Activated CD4-positive, alpha-beta T cell treated with anti-CD3 and anti-CD28 coated beads for 24 hours (primary cell): ENCODE data around the gene KIF1B.
"Not testable (repeated sequence)": the region's sequence is repeated elsewhere in the genome, so short reads cannot be mapped to it uniquely, and the experiment has no call there.

Source experiments
- DNase-seq, 2 donors: peaks; one replicate each; pipeline ENCODE4 v3.0.0-alpha.2; 2020; ENCODE audit warnings: low read depth in 2 of 2

Gene KIF1B

DNA sequence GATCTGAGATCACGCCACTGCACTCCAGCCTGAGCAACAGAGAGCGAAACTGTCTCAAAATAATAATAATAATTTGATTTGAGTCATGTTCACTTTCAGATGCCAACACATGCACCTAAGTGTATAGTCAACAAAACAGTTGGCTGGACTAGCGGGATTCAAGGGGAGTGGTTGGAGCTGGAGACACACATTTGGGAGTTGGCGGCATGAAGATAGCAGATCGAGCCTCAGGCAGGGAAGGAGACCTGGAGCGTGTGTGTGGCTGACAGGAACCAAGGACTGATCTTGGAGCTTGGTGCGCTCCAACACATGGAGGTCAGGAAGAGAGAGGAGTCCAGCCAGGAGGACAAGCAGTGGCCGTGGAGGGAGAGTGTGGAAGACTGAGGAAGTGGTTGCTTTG, 173.8 kb downstream of the KIF1B start:
- DNase-seq = no peak

DNA sequence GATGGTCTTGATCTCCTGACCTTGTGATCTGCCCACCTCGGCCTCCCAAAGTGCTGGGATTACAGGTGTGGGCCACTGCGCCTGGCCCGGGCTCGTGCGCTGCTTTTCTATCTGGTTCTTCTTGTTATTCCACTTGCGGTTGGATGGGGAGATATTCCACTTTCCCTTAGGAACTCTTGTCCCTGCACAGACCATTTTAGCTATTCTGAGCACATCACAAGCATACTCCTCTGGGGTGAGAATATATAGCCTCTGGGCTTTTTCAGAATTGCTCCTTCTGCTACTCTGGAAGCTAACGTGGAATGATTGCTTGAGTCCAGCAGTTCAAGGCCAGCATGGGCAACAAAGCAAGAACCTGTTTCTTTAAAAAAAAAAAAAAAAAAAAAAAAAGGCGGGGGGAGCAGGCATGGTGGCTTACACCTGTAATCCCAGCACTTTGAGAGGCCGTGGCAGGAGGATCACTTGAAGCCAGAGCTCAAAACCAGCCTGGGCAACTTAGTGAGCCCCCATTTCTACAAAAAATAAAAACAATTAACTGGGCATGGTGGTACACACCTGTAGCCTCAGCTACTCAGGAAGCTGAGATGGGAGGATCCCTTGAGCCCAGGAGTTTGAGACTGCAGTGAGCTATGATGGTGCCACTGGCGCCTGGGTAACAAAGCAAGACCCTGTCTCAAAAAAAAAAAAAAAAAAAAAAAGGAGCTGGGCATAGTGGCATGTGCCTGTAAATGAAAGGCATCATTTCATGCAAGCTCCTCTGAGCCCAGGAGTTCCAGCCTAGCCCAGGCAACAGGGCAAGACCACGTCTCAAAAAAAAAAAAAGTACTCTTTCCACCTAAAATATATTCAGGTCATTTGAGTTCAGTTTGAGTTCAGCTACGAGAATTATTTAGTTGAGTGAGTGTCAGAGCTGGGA, 176.6 kb downstream of the KIF1B start:
- no peak for DNase-seq

DNA sequence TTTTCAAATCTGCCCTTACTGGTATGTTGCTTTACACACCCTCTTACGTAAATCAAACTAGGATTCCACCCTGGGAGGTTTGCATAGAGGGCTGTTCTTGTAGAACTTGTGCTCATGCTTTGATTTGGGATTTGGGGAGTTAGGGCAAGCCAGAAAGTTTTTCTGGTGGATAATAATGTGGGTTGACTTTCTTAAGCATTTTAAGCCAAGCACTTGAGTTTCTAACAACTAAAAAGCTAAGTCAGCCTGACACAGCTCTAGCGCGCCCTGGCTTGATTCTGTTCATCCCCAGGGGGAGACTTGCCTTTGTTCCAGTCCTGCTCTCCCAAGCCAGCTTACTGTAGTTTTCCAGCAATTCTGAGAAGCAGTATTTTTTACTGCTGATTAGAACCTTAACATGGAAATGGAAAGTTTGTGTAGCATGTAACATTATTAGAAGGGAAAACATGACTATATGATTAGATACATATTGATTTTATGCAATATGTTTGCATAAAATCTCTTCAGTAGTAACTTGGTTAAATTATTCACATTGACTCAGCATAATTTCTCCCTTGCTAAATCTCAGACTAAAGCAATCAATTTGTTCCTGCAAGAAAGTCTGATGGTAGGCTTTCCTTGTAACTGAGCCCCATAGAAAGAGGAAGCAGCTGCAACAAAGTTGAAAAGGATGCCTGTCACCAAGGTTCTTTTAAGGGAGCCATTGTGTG, 177.5 kb downstream of the KIF1B start:
- DNase-seq = no peak

DNA sequence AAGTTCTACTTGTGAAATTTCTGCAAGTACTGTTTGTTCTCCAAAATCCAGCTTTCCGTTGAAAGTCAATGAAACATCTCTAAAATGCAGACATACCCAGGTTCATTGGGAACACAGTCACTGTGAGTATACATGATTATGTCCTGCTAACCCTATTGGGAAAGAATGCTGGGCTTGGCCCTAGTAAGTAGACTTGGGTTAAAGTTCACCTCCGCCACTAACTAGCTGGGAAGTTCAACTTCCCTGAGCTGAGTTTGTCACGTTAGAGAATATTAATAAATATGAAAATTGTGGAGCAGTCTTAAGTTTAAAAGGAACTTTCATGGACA, 178.0 kb downstream of the KIF1B start:
- no peak for DNase-seq

DNA sequence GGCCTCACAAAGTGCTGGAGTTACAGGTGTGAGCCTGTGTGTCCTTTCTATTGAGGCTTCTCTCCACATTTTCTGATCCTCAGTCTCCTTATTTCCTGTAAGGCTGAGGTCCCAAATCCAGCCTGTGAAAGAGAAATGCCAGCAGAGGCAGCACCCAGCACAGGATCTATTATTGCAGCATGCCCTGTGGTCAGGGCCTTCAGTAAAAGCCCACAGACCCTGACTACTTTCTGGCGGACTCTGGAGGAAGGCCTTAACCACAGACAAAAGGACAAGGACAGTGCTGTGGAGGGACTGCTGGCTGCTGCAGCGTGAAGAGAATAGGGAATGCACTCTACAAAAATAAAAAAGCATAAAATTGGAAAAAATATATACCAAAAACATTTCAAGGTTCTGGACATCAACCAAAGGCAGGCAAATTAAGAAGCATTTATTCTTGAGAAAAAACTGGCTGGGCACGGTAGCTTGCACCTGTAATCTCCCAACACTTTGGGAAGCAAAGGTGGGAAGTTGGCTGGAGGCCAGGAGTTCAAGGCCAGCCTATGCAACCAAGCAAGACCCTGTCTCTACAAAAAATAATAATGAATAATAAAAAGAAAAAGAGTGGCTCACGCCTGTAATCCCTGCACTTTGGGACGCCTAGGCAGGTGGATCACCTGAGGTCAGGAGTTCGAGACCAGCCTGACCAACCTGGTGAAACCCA, 179.1 kb downstream of the KIF1B start:
- DNase-seq = no peak

DNA sequence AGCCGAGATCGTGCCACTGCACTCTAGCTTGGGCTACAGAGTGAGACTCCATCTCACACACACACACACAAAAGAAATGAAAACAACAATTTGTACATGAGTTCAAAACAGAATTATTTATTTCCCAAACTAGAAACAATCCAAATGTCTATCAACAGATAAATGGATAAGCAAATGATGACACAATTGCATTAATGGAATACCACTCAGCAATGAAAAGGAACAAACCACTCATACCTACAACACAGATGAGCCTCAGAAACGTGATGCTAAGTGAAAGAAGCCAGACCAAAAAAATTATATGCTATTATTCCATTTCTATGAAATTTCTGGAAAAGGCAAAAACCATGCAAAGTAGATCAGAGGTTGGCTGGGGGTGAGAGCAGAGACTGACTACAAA, 186.5 kb downstream of the KIF1B start:
- no peak for DNase-seq

DNA sequence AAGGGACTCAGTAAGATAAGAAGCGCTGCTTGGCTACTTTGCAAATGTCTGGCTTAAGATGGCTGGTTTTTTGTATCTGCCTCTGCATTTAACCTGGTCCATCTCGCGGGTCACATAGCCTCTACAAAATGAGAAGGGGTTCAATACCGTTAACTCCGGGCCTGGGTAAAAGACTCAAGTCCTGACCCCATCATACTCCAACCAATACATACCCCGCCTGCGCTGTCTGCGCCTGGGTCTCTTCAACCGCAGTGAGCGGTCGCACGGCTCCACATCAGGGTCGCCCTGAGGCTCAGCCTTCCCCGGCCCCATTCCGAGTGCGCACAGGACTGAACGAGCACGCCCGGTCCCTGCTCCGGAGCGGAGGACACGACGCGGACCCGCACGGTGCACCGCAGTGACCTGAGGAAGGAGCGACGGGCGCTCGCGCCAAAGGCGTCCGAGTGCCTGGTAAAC, 187.9 kb downstream of the KIF1B start:
- DNase-seq = no peak

DNA sequence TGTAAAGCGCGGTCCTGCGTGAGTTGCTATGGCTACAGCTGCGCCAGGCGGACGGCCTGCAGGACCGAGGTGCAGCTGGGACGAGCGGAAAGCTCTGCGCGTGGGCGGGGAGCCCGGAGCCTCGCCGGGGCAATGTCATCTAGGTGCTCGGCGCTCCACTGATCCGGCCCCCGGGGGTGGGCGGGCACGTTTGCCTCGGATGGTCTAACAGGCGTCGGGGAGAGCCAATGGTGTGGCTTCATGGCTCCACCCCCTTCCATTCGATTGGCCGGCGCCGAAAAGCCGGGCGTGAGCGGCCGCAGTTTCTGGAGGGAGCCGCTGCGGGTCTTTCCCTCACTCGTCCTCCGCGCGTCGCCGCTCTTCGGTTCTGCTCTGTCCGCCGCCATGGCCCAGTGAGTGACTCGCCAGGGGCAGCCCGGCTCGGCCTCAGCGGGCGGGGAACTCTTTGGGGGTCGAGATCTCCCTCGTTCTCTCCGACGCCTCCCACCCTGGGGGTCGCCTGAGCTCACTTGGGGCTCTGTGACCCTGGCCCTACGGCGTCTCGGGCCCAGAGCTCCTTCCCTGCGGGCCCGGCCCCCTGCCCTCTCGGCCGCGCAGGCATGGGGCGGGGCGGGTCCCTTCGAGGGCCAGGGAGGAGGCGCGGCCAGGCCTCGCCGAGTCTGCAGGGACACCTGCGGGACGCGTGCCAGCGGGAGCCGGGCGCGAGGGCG, 188.5 kb downstream of the KIF1B start, which contains the start of gene PGD:
TSS of gene PGD (plus strand) at position 331 of the 710 bp plus-strand sequence. CDS start at position 385, 54 bp downstream.
- DNase-seq = peak; percentile 96 to 99

DNA sequence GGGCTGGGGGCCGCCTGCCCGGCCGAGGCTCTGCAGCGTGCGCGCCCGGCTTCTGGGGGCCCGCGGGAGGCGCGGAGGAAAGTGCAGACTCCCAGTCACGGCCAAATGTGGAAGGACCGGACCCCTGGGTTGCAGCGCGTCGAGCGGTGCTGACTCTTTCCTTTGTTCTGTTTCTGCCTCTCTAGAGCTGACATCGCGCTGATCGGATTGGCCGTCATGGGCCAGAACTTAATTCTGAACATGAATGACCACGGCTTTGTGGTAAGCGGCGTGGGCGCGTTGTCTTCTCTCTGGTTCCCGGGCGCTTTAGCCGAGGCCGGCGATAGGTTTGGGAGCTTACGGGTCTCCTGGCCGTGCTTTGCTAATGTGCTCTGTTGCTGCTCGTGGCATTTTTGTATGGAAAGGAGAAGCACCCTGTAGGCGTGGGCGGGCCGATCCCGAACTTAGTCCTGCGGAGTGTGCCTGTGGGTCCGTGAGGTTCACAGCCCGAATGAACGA, 189.1 kb downstream of the KIF1B start:
- no peak for DNase-seq

DNA sequence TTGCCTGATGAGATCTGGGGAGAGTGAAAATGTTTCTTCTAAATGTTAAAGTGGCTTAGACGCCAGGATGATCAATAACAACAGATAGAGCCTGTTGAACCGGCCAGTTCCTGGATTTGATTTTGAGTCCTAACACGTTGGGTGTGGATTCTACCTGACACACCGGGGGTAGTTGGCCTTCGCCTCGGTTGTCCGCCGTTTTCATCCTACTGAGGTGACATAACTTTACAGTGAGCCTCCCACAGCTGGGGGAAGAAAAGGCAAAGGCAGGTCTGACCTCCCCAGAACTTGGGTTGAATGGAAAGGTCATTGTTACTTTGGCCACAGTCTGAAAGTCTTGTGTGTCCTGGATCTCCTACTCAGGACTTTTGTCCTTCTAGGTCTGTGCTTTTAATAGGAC, 189.6 kb downstream of the KIF1B start:
- no peak for DNase-seq

DNA sequence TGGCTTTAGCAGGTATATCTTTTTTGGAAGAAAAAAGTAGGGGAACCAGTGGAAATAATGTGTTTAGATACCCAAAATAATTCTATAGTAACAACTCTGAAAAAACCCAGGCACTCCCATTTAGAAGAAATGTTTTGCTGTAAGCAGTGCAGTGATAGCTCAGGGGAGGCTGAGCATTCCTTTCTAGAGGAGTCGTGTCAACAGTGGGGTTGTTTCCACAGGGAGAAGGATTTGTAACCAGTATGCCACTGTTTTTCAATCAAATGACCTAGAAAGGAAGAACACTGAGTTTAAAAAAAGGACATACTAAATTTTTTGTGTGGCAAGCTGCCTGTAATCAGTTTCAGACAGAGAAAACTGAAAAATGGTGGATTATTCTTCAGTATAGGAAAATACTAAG, 190.9 kb downstream of the KIF1B start:
- DNase-seq = no peak

DNA sequence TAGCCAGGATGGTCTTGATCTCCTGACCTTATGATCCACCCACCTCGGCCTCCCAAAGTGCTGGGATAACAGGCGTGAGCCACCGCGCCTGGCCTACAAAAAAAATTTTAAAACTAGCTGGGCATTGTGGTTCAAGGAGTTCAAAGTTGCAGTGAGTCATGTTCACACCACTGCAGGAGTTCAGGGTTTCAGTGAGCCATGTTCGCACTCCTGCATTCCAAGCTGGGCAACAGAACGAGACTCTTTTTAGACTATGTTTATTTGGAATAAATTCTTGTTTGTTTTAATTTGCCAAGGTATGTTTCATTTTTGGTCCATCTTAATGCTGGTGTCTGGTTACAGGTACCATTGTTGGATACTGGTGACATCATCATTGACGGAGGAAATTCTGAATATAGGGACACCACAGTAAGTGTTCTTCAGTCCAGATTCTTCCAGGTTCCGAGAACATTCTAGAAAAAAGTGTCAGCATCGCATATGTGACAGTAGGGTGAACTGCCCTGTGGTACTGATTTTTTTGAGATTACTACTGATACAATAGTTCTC, 192.4 kb downstream of the KIF1B start:
- DNase-seq = no peak

DNA sequence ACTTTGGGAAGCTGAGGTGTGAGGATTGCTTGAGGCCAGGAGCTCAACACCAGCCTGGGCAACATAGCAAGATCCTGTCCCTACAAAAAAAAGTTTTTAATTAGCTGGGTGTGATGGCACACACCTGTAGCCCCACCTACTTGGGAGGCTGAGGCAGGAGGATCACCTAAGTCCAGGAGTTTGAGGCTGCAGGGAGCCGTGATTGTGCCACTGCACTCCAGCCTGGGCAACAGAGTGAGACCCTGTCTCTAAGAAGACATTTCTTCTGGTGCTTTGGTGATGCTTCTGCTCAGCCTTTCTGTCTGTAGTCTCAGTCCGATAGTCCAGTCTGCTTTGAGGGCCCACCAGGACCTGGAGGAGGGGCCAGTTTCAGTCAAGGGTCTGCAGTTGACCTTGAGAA, 196.8 kb downstream of the KIF1B start:
- no peak for DNase-seq

DNA sequence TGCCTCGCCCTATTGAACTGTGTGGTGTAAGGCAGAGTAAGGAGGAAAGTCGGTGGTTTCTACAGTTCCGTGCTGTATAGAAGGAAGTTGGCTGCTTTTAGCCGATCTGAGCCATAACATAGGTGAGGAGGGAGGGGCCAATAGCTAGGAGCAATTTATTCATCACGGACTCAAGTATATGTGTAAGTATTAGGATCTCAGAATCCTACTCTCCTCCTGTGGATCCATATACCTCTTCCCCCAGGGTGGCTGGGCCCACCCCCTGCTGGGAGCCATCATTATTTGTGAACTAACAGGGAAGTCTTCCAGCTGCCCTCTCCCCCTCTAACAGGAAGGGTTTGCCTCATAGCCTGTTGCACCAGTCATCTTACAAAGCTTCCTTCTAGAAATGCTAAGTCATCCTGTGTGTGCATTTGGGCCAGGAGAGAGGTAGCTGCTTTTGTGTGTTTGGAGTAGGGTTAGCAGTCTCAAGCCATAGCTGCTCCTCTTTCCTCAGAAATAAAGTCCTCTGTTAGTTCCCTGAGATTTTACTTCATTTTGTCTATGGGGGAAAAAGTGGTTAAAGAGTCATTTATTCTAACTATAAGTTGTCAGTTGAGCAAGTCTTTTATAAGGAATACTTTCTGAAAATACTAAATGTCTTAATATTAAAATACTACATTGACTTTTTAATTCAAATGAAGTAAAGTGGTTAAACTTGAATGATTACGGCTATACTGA, 205.0 kb downstream of the KIF1B start:
- DNase-seq = no peak

DNA sequence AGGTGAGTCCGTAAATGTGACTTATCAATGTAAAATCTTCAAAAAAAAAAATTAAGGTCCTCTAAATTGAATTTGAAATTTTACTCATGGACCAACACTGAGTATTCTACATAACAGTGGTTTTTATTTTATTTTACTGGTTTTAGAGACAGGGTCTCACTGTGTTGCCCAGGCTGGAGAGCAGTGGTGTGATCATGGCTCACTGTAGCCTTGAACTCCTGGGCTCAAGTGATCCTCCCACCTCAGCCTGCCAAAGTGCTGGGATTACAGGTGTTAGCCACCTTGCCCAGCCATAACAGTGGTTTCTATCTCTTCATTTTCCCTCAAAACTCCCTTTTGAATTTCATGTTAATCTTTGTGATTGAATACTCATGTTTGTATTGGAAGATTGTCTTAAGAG, 205.6 kb downstream of the KIF1B start:
- DNase-seq = not testable (repeated sequence)

DNA sequence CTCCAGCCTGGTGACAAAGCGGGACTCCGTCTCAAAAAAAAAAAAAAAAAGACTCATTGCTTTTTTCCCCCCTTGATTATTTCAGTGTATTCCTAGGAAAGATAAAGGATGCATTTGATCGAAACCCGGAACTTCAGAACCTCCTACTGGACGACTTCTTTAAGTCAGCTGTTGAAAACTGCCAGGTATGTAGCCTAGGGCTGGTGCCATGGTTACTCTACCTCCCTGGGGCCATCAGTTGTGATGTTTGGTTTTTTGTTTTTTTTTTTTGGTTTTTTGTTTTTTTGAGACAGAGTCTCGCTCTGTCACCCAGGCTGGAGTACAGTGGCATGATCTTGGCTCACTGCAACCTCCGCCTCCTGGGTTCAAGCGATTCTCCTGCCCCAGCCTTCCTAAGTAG, 208.4 kb downstream of the KIF1B start:
- not testable (repeated sequence) for DNase-seq

DNA sequence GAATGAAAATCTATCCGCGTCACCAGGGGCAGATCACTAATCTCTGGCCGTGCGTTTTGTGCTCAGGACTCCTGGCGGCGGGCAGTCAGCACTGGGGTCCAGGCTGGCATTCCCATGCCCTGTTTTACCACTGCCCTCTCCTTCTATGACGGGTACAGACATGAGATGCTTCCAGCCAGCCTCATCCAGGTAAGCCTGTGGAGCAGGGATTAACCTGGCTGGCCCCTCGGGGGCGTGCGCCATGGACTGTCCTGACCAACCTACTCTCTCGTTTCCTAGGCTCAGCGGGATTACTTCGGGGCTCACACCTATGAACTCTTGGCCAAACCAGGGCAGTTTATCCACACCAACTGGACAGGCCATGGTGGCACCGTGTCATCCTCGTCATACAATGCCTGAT, 209.0 kb downstream of the KIF1B start:
- DNase-seq = no peak

DNA sequence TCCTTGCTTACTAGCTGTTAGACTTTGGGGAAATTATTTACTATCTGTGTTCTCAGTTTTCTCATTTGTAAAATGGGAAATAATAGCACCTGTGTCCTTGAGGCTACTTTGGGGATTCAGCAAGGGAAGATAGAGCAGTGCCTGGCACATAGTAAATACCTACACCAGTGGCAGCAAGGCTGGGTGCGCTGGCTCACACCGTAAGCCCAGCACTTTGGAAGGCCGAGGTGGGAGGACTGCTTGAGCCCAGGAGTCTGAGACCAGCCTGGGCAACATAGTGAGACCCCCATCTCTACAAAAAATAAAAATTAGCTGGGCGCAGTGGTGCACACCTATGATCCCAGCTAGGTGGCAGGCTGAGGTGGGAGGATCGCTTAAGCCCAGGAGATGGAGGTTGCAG, 211.3 kb downstream of the KIF1B start:
- no peak for DNase-seq

DNA sequence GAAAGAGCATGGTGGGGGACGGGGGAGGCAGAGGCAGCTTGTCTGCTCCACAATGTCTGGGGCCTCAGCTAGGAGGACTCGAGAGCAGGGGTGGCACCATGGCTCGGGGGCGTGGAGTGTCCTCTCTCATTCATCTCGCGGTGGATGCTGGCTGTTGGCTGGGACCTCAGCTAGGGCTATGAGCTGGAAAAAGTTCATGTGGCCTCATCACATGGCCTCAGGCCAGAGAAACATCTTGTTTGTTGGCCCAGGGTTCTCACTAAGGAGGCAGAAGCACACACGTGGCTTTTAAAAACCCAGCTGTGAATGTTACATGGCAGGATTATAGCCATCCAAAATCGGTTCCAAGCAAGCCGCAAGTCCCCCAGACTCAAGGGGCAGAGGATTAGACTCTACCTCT, 213.7 kb downstream of the KIF1B start:
- DNase-seq = no peak

DNA sequence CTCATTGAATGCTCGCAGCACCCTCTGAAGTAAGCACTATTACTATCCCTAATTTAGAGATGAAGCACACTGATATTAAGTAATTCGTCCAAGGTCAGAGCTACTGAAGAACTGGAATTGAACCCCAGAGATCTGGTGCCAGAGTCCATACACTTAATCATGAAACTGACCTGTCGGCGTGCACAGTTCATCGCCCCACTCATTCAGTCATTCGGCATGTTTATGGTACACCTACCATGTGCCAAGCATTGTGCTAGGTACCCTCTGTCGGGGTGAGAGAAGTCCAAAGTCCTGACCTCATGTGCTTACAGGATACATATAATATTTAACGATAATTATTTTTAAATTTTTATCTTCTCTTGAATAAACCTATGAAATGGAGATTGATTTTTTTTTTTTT, 214.3 kb downstream of the KIF1B start:
- no peak for DNase-seq
